Stimulated activated CD8-positive, alpha-beta memory T cell treated with anti-CD3 and anti-CD28 coated beads, Interleukin-12 subunit alpha, Interleukin-12 subunit beta, amount 100 ng/mL, for 1 hour (primary cell): ENCODE data around the gene MPV17.
"Not testable (repeated sequence)": the region's sequence is repeated elsewhere in the genome, so short reads cannot be mapped to it uniquely, and the experiment has no call there.

Experiments used
- DNase-seq: peaks from one replicate; pipeline ENCODE4 v3.0.0-alpha.2; 2020; ENCODE audit warnings: low read depth

Gene MPV17

DNA sequence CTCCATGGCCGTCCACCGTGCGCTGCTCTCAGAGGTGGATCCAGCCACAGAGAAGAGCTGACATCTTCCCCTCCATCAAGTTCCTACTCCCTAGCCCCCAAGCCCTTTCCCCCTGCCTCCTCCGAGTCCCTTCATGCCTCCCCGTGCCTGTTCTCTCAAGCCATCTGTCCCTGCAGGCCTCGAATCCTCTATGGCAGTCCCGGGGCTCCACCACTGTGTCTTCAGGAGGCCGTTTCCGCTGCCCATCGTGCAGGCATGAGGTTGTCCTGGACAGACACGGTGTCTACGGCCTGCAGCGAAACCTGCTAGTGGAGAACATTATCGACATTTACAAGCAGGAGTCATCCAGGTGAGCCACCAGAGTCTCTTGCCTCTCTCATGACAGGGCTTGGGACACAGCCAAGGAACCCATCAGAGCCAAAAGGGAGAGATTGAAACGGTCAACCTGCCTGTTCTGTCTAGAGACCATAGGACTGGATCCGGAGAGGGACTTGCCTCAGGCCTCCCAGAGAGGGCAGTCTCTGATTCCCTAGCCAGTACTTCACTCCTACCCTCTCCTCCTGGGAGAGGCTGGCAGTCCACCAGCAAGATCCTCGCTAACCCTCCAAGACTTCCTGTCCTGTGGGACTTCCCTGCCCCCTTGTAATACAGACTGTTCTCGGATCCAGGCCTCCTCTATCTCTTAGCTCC, 24.4 kb downstream of the MPV17 start:
- no peak for DNase-seq

DNA sequence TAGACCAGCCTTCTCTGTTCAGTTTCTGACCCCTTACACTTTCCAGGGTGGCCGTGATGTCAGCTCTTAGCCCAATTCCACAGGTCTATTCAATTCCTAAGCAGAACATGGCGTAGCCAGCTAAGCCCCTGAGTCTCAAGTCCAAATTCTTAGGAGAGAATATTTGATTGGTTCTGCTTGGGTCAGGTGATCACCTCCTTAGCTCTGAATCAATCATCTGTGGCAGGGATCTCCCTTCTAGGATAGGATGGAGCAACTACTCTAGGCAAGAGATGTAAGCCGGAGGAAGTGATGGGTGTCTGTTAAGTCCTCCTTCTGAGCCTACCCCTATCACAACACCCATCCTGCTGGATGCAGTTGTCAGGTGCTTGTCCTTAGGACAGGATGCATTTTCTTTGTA, 25.7 kb downstream of the MPV17 start:
- no peak for DNase-seq

DNA sequence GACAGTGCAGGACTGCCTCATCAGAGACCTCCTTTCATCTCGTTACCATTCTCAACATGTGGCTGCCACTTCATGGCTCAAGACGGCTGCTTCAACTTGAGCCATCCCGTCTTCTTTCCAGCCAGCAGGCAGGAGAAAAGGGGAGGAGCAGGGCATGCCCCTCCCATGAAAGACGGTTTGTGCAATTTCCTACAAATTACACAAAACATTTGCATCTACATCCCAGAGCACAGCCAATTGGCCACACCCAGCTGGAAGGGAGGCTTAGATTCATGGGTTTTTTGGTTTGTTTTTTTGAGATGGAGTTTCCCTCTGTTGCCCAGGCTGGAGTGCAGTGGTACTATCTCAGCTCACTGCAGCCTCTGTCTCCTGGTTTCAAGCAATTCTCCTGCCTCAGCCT, 26.4 kb downstream of the MPV17 start:
- no peak for DNase-seq

DNA sequence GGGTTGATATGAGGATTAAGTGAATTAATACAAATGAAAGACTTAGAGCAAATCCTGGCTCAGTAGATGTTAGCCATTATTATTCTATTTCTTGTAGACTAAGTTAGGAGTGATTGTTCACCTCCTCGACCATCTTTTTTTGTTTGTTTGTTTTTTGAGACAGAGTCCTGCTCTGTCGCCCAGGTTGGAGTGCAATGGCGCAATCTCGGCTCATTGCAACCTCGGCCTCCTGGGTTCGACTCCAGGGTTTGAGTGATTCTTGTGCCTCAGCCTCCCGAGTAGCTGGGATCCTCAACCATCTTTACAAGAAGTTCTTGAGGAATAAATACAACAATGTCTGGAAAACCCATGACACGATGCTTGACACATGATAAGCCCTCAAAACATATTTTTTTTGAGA, 28.0 kb downstream of the MPV17 start:
- DNase-seq: no peak

DNA sequence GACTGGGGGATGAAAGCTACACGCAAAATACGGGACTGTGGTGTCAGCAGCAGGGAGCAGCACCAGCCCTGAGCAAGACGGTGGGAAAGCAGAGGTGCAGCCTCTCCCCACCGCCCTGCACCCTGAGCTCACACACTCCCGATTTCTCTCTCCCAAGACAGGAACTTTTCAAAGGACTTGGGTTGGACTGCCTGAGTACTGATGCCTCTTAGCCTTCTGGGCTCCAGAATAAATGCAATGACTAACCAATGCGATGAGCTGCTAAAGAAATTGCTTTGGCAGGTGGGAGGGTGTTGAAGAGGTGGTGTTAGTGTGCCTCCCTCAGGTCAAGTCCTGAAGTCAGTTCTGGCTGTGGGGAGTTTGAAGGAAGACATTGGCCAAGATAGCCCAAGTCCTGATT, 31.0 kb downstream of the MPV17 start:
- DNase-seq: no peak

DNA sequence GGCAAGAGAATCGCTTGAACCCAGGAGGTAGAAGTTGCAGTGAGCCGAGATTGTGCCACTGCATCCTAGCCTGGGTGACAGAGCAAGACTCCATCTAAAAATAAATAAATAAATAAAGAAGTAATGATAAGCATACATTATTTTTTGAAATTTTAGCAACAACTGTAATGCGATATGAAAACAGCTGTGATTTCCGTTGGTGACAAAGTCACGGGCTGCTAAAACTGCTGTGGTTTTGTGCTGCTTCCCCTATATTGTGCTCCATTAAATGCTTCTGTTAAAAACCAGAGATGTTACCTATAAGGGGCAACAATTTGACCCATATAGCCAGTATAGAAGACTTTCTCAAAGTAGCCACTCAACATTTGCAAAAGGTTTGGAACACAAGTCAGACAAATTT, 32.3 kb downstream of the MPV17 start:
- DNase-seq: no peak

DNA sequence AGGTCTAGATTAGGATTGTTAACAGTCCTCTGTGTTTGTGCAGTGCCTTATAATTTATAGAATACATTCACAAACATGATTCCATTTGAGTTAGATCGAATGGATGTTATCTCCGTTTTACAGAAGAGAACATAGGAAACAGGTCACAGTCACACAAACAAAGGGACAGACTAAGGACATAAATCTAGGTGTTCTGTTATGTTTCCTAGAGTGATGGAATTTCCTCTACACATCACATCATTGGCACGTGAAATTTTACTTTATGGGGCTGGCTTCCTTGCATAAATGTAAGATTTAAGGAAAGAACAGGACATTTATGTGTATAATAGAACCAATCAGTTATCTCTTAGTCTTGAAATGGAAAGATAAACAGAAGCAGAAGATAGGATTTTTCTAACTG, 34.3 kb downstream of the MPV17 start:
- DNase-seq: no peak

DNA sequence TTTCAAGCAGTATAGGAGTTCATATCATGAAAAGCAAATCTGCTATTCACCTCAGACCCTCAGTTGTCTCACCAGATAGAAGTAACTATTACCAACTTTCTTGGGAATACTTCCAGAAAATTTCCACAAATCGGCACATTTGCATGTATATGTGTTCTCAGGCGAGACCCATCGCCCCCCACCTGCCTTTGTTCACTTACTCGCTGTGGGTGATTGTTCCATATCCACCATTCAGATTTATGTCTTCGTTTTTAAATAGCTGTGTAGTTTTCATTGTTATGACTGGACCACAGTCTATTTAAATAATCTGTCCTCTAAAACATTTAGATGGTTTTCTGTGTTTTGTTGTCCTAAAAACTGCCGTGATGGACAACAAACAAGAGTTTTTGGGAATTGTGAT, 37.4 kb downstream of the MPV17 start:
- DNase-seq: no peak

DNA sequence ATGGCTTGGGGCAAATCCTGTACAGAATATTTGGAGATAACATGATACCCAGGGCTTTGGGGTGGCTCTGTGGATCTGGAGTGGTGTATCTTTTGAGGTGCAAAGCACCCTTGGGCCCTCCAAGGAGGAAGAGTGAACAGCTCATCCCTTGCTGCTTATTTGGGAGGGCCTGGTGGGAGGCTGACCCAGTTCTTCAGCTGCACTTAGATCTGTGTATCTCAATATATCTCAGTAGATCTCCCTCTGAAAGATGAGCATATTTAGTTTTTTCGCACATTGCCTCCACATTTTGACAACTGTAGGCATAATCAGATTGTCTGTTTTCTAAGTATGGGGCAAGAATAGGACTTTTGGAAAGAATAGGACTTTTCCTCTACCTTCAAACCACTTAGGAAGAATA, 37.9 kb downstream of the MPV17 start:
- no peak for DNase-seq

DNA sequence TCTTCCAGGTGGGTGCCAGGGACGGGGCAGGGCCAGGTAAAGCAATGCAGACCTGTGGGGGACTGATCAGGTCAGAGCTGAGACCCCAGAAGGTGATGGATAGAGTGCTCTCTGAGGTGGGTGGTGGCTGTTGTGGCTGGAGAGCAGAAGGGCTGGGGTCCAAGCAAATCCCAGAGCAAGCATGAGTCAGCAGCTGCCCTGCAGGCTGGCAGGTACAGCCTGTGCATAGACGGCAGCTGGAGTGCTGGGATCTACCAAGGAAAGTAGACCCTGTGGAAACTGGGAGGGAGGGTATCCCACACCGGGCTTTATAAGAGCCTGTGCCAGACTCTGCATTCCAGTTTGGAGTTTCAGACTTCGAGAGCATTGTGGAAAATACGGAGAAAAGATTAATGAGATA, 40.0 kb downstream of the MPV17 start:
- no peak for DNase-seq

DNA sequence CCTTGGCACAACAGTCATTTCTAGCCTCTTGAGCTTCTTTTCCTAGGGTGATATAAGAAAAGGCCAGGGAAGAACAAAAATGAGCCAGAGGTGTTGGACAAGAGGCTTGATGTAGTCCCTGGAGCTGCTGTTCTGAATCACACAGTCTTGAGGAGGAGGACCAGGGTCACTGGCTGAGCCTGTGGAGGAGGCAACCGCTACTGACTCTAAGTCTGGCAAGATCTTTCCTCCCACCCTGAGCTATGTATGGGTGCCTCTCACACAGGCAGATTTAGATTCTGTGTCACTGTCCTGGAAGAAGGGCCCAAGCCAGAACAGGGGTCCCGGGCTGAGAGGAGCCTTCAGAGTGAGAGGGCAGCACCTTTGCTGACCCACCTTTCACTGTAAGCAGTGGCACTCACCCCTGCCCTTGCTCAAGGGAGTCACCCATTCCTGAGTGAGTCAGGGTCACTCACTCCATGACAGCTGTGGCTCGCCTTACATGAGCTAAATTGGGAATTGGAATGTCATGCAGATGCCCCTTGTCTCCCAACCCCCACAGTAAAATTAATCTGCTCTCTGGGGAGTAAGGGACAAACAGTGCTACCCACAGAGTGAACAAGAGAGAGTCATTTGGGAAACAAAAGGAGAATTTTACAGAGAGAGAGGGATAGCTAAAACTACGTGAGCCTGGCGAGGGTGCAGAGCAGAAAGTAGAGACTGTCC, 40.9 kb downstream of the MPV17 start, which contains the start of gene TRIM54:
Gene TRIM54 (plus strand): TSS at position 575 of the 705 bp plus-strand sequence. CDS start 303 bp downstream, outside the sequence.
- DNase-seq: no peak

DNA sequence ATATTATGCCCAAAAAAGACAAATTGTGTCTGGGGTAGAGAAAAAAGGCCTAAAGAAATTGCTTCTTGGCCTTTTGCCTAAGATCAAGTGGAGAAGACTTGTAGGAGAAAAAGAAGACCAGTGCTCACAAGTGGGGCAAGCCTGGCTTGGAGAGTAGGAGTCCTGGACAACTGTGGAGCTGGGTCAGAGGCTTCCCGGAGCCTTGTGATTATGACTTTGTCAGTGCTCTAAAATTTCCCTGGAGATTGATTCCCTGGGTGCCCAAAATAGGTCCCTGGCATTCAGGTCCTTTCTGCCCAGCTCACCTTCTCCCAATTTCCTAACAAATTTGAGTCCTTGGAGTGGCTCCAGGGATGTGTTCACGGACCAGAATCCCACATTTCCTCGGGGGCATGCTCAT, 41.5 kb downstream of the MPV17 start:
- DNase-seq: no peak

DNA sequence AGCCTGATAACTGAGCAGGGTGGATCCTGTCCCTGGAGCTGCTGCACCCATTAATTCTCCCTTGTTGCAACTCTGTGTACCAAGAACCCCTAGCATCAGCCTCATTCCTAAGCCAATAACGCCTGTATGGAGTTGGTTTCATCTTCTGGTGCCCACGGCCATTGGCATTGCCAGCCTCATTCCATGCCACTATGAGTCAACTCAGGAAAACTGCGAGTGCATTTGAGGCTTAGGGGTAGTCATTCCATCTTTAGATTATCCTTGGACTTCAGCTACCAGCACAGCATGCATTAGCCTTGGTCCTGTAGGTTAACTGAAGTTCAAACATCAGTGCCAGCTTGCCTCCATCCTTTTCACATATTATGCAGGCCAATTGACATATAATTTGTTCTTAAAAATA, 42.1 kb downstream of the MPV17 start:
- no peak for DNase-seq

DNA sequence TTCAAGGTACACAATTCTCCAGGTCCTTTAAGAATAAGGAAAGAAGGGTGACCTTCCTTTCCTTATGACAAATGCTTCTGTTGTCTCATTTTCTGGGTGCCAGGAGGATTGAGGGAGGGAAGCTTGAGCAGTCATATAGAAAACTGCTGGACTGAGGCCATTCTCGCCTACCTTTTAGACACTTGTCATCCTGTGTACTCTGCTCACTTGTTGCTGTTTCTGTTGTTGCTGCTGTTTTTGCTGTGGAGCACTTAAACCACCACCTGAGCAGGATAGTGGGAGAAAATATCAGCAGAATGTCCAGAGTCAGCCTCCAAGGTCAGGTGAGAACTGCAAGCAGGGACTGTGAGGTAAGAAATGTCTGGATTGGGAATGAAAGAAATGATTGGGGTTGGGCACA, 44.9 kb downstream of the MPV17 start:
- DNase-seq: no peak

DNA sequence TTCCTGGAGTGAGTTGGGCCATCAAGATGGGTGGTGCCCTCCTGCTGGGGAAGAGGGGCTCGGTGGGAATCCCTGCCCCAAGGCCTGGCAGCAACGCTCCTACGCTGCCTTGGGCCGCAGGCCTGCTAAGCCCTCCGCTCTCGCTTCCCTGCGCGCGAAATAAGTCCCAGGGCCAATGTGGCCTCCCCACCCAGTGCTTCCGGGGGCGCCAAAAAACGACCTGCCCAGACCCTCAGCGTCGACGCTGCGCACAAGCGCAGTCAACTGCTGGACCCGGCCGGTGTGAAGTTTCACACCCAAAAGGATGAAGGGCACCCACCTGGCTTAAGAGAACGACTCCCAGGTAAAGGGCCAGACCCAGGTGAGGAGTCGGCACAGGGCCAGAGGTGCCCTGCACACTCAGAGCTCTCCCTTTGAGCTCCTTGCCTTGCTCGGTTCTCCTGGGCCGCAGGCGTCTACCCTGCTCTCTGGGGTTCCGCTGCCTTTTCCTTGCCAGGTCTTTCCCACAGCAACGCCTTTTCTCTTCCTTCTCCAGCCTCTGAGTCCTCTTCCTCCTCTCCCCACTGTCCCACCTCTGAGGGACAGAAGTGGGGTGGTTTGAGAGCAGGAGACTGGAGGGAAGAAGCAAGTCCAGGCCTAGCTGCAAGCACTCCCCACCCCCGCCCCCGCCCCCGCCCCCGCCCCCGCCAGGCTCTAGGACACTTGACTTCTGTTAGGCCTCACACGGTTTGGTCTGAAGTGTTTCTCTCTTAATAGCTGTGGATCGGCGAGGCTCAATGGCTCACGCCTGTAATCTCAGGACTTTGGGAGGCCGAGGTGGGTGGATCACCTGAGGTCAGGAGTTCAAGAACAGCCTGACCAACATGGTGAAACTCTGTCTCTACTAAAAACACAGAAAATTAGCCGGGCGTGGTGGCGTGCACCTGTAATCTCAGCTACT, 47.4 kb downstream of the MPV17 start, which contains the start of gene DNAJC5G:
Gene DNAJC5G (plus strand): TSS at position 223 of the 940 bp plus-strand sequence. CDS start 1,296 bp downstream, outside the sequence.
- no peak for DNase-seq

DNA sequence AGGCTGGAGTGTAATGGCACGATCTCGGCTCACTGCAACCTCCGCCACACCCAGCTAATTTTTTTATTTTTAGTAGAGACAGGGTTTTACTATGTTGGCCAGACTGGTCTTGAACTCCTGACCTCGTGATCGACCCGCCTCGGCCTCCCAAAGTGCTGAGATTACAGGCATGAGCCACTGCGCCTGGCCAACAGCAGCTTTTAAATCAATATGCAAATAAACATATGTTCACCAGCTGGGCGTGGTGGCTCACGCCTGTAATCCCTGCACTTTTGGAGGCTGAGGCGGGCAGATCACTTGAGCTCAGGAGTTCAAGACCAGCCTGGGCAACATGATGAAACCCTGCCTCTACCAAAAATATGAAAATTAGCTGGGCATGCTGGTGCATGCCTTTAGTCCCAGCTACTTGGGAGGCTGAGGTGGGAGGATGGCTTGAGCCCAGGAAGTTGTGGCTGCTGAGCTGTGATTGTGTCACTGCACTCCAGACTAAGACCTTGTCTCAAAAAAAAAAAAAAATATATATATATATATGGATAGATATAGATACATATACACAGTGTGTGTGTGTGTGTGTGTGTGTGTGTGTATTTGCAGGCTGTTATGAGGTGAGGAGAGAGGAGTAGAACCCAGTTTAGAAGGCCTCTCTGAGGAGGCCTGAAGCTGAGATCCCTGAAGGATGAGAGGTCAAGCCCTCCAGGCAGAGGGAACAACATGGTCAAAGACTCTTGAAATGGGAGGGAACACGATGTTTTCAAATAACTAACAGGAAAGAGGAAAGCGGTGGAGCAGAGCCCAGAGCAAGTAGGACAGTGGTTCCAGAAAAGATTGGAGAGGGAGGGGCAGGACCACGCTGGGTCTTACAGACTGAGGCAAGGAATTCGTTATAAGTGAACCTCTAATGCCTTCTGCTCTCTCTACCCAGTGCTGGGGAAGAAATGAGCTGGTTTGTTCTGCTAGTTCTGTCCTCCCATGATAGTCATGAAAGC, 50.1 kb downstream of the MPV17 start:
- not testable (repeated sequence) for DNase-seq

DNA sequence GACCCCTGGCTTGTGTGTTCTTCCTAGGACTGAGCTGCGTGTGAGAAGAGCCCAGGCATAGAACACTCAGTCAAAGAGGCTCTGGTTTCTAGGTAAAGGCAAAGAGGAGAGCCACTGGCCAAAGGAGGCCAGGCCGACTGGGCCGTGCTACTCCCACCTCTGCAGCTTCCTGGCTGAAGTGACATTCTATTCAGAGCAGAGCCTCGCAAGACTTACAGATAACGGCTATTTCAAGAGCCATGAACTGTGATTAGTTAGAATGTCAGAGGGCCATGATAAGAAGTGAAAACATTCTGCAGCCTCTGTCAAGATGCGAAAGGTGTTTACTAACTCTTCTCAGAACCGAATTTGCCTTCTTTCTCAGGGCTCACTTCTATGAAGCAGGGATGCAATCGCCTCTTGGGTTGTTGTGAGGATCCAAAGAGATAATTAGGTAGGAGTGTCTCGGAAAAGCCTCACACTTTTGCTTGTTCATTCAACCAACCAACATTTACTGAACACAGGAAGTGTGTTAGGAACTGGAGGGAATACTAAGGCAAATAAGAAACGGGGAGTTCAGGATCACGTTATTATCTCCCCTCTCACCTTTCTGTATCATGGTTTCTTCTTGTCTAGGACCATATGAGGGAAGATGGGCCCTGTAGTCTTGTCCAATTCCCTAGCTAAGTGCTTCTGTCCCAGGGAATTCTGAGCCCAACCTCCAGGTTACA, 51.1 kb downstream of the MPV17 start:
- DNase-seq: no peak

DNA sequence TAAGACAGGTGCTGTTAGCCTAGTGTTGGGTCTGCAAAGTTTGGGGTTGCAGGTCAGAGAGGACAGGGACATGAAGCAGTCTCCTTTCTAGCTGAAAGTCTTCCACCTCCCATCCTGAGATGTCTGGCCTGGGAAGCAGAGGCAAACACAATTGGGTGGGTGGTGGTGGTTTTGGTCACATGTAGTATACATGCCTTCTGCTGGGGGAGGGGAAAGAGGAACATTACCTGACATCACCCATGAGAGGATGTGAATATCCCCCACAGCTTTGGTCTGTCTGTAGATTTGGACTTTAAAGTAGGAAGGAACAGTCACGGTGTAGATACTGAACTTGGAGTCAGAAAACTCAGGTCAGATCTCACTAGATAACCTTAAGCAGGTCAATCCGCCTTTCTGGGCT, 52.2 kb downstream of the MPV17 start:
- DNase-seq: no peak

DNA sequence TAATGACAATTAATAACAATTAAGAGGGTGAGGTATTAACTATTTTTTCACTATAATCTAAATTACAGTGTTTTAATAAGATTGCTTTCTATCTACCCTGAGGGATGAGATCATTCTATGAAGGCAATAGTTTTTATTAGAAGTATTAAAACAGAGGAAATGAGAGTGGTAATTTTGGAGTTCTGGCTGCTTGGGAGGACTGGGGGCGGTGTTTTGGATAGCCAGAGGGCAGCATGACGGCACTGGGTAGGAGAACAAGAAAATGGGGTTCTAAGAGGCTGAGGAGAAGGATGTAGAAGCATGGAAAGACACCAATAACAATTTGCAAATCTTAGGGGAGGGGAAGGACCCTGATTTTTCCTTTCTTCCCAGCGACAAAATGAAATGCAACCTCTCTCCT, 52.8 kb downstream of the MPV17 start:
- DNase-seq: no peak

DNA sequence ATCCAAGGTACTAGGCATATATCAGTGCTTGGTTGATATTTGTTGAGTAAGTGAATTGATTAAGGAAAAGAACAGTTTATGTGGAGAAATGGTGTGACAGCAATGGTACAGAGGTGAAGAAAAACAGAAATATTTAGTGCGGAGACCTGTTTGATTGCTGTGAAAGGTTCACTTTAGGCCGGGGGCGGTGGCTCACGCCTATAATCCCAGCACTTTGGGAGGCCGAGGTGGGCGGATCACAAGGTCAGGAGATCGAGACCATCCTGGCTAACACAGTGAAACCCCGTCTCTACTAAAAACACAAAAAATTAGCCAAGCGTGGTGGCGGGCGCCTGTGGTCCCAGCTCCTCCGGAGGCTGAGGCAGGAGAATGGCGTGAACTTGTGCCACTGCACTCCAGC, 54.6 kb downstream of the MPV17 start:
- DNase-seq: not testable (repeated sequence)

DNA sequence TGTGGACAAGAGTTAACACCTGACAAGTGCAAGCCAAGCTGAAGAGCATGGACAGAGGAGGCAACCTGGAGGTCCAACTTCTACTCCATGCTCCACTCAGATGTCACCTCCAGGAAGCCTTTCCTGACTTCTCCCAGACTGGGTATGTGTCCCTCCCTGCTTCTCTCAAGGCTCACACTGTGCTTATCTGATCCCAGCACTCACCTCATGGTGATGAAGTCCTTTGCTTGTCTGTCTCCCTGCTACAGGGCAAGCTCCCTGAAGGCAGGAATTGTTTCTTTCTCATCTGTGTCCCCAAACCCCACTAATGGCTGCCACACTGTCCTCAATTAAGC, 57.4 kb downstream of the MPV17 start:
- DNase-seq: no peak
